BLaER1 treated with 17β-estradiol and CSF1 and Interleukin-3, amounts not matched to agents 10 nM and 100 nM (cell line): ENCODE measurements around the gene SERINC5.
A peak's percentile ranks its signal among the peaks of the same experiment; 100 is the strongest.
"Not testable (repeated sequence)": the region's sequence is repeated elsewhere in the genome, so short reads cannot be mapped to it uniquely, and the experiment has no call there.

Source experiments
- H3K27ac ChIP-seq, 11 experiments: shearing (Covaris generic); formaldehyde crosslinking; 2 replicates each; pipeline ENCODE4 v1.8.1; 2022
- H3K27me3 ChIP-seq, 11 experiments: shearing (Covaris generic); formaldehyde crosslinking; 2 replicates each; pipeline ENCODE4 v1.8.1; 2022
- H3K36me3 ChIP-seq, 11 experiments: shearing (Covaris generic); formaldehyde crosslinking; 2 replicates each; pipeline ENCODE4 v1.8.1; 2022
- H3K4me1 ChIP-seq, 10 experiments: shearing (Covaris generic); formaldehyde crosslinking; 2 replicates each; pipeline ENCODE4 v1.8.1; 2022
- H3K4me2 ChIP-seq, 11 experiments: shearing (Covaris generic); formaldehyde crosslinking; 2 replicates each; pipeline ENCODE4 v1.8.1; 2022
- H3K4me3 ChIP-seq, 10 experiments: shearing (Covaris generic); formaldehyde crosslinking; 2 replicates each; pipeline ENCODE4 v1.8.1; 2022
- H3K9ac ChIP-seq, 11 experiments: shearing (Covaris generic); formaldehyde crosslinking; 2 replicates each; pipeline ENCODE4 v1.8.1; 2022
- H3K9me3 ChIP-seq, 11 experiments: shearing (Covaris generic); formaldehyde crosslinking; replicated peaks in 1 of 11; 2 replicates each; pipeline ENCODE4 v1.8.1; 2022
- H4K20me1 ChIP-seq, 11 experiments: shearing (Covaris generic); formaldehyde crosslinking; 2 replicates each; pipeline ENCODE4 v1.8.1; 2022
- Cebpa-rat ChIP-seq, 11 experiments: shearing (Covaris generic); IDR thresholded peaks; 2 replicates each; pipeline ENCODE4 v1.8.1; 2022

Gene SERINC5

DNA sequence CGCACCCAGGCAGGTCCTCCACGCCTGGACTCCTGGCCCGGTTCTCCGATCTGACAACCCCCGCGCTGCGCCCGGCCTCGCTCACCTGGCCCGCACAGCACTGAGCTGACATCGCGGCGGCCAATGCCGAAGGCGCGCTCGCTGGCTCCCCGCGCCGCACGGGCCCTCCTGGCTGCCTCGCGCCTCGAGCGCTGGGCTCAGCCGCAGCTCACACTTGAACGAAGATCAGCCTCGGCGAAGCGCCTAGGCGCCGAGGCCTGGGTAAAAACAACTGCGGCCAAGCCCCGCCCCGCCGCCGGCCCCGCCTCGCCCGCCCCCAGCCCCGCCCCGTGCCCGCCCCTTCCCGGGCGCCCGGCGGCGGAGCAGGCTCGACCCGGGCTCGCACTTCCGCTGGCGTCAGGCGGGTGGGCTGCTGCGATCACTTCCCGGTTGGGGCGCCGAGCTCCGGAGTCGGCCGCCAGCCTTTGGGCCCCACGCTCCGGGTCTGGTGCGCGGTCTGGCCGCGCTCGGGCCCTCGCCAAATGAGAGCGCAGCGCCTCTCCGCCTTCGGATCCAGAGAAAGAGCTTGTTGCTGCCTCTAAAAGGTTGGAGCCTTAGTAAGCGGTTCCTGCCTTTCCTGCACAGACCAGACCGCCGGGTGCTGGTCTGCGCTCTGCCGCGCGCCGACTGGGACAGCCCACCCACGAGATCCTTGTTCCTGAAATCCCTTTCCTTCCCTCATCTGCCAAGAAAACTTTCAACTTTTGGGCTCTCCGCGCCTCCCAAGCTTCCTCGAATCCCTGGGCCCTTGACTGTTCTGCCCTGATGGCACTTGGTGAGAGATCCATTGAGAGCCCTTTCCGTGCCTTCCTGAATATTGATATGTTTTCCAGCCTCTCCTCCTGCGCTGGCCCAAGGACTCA is at the start of gene SERINC5:
Gene SERINC5, minus strand, starts transcription at position 238 of the 902 bp plus-strand sequence. Its CDS starts 126 bp downstream, at position 112.
- peak within 1 kb of the TSS; percentile 89 to 98 (median 96) for H3K9ac ChIP-seq
- H3K9me3 ChIP-seq, result 0 out of 22 replicates have a peak, but pooled peaks cover 0 to 9% (median 0%) of the 10 kb centered on the region in 11 experiments
- peak within 1 kb of the TSS; percentile 64 to 98 (median 84) for H3K4me3 ChIP-seq
- H3K27me3 ChIP-seq, result no peaks in the 10 kb centered on the region
- peaks cover 0 to 33% (median 27%) of the 10 kb centered on the region in 11 experiments; a peak in 15 of 22 replicates for H3K36me3 ChIP-seq
- TF ChIP-seq Cebpa-rat (IDR thresholded peaks at IDR 0.05), result no peak
- peaks cover 41 to 48% (median 47%) of the 10 kb centered on the region in 11 experiments for H4K20me1 ChIP-seq
- peak within 1 kb of the TSS; percentile 86 to 98 (median 96) for H3K4me2 ChIP-seq
- H3K27ac ChIP-seq, result peak within 1 kb of the TSS; percentile 92 to 99 (median 95)
- H3K4me1 ChIP-seq, result peaks cover 47 to 67% (median 51%) of the 10 kb centered on the region in 10 experiments

DNA sequence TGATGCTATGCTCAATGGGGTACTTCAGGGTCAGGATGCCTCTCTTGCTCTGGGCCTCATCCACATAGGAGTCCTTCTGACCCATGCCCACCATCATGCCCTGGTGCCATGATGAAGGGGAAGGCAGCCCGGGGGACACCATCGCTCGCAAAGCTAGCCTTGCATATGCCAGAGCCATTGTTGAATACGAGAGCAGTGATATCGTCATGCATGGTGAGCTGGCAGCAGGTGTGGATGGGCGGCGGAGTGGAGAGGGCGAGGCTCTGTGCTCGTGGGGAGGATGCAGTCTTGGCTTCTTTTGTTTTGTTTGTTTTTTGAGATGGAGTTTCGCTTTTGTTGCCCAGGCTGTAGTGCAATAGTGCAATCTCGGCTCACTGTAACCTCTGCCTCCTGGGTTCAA is 46.8 kb upstream of the SERINC5 start:
- Histone ChIP-seq H3K36me3 (no peaks in the 10 kb centered on the region), H4K20me1 (no peaks in the 10 kb centered on the region), H3K9me3 (peaks cover 0 to 19% (median 9%) of the 10 kb centered on the region in 11 experiments; a peak in 14 of 22 replicates), H3K27me3 (no peaks in the 10 kb centered on the region), H3K4me1 (peaks cover 0 to 5% (median 0%) of the 10 kb centered on the region in 10 experiments; a peak in 1 of 20 replicates), H3K4me2 (peak overlapping the region in 2 of 11 experiments; percentile 12 to 13; a peak in 1 of 22 replicates), H3K27ac (no peak overlapping the region), H3K9ac (no peak overlapping the region), H3K4me3 (no peak overlapping the region)
- TF ChIP-seq Cebpa-rat (IDR thresholded peaks at IDR 0.05), result no peak

DNA sequence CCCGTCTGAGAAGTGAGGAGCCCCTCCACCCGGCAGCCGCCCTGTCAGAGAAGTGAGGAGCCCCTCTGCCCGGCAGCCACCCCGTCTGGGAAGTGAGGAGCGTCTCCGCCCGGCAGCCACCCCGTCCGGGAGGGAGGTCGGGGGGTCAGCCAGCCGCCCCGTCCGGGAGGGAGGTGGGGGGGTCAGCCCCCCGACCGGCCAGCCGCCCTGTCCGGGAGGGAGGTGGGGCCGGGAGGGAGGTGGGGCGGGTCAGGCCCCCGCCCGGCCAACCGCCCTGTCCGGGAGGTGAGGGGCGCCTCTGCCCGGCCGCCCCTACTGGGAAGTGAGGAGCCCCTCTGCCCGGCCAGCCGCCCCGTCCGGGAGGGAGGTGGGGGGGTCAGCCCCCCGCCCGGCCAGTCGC is 45.5 kb upstream of the SERINC5 start:
- not testable (repeated sequence) for H3K36me3 ChIP-seq, H4K20me1 ChIP-seq, H3K27ac ChIP-seq, H3K4me3 ChIP-seq, H3K9ac ChIP-seq, H3K27me3 ChIP-seq, H3K4me2 ChIP-seq, H3K4me1 ChIP-seq
- peaks cover 0 to 19% (median 9%) of the 10 kb centered on the region in 11 experiments; a peak in 14 of 22 replicates for H3K9me3 ChIP-seq

- not testable (repeated sequence) for H3K4me2 ChIP-seq, H3K36me3 ChIP-seq, H3K27me3 ChIP-seq, H4K20me1 ChIP-seq, H3K27ac ChIP-seq, H3K9ac ChIP-seq, H3K4me3 ChIP-seq
- Histone ChIP-seq H3K9me3 (peaks cover 0 to 19% (median 9%) of the 10 kb centered on the region in 11 experiments; a peak in 14 of 22 replicates), H3K4me1 (peaks cover 0 to 10% (median 0%) of the 10 kb centered on the region in 10 experiments; a peak in 5 of 20 replicates)
These were observed 44.9 kb upstream of the SERINC5 start for GRCh38 chr5:80300796-80301195.

DNA sequence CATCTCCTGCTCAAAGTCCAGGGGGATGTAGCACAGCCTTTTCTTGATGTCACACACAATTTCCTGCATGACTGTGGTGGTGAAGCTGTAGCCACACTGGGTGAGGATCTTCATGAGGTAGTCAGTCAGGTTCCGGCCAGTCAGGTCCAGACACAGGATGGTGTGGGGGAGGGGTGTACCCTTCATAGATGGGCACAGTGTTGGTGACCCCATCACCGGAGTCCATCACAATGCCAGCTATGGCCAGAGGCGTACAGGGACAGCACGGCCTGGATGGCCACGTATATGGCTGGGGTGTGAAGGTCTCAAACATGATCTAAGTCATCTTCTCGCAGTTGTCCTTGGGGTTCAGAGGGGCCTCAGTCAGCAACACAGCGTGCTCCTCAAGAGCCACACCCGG is 44.3 kb upstream of the SERINC5 start:
- peaks cover 0 to 19% (median 9%) of the 10 kb centered on the region in 11 experiments; a peak in 14 of 22 replicates for H3K9me3 ChIP-seq
- H3K9ac ChIP-seq, result no peak overlapping the region
- no peak for TF ChIP-seq Cebpa-rat (IDR thresholded peaks at IDR 0.05)
- no peak overlapping the region for H3K4me3 ChIP-seq
- no peak overlapping the region for H3K4me2 ChIP-seq
- H4K20me1 ChIP-seq, result no peaks in the 10 kb centered on the region
- H3K36me3 ChIP-seq, result no peaks in the 10 kb centered on the region
- H3K27me3 ChIP-seq, result no peaks in the 10 kb centered on the region
- H3K27ac ChIP-seq, result no peak overlapping the region
- peaks cover 0 to 16% (median 0%) of the 10 kb centered on the region in 10 experiments; a peak in 5 of 20 replicates for H3K4me1 ChIP-seq

- peaks cover 0 to 18% (median 0%) of the 10 kb centered on the region in 10 experiments; a peak in 5 of 20 replicates for H3K4me1 ChIP-seq
- no peaks in the 10 kb centered on the region for H4K20me1 ChIP-seq
These were observed 43.8 kb upstream of the SERINC5 start for GRCh38 chr5:80299601-80300000.

DNA sequence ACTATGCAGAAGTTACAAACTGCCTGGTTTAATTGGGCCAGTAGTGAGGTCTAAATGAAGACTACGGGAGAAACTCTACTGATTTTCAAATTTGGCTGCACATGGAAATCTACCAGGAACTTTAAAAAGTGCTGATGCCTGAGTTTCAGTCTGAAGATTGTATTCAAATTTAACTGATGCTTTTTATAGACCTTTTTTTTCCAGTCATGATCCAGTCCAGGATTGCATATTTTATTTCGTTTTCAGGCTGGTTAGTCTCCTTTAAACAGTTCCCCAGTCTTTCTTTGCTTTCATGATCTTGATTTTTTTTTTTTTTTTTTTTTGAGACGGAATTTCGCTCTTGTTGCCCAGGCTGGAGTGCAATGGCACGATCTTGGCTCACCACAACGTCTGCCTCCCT is 40.3 kb upstream of the SERINC5 start:
- H3K9ac ChIP-seq, result no peak overlapping the region
- no peak overlapping the region for H3K4me3 ChIP-seq
- H3K9me3 ChIP-seq, result peaks cover 0 to 21% (median 10%) of the 10 kb centered on the region in 11 experiments; a peak in 16 of 22 replicates
- no peak for TF ChIP-seq Cebpa-rat (IDR thresholded peaks at IDR 0.05)
- H3K27me3 ChIP-seq, result no peaks in the 10 kb centered on the region
- H3K4me2 ChIP-seq, result peak overlapping the region in 2 of 11 experiments; percentile 46 to 56; a peak in 4 of 22 replicates
- H3K27ac ChIP-seq, result no peak overlapping the region
- H3K36me3 ChIP-seq, result no peaks in the 10 kb centered on the region
- no peaks in the 10 kb centered on the region for H4K20me1 ChIP-seq
- peaks cover 0 to 18% (median 0%) of the 10 kb centered on the region in 10 experiments; a peak in 4 of 20 replicates for H3K4me1 ChIP-seq

More at GRCh38 chr5:80299601-80300000, 43.8 kb upstream of the SERINC5 start:
- Histone ChIP-seq H3K9me3 (peaks cover 0 to 19% (median 9%) of the 10 kb centered on the region in 11 experiments; a peak in 14 of 22 replicates), H3K4me3 (no peak overlapping the region), H3K9ac (no peak overlapping the region), H3K27ac (no peak overlapping the region), H3K4me2 (no peak overlapping the region), H3K27me3 (no peaks in the 10 kb centered on the region), H3K36me3 (no peaks in the 10 kb centered on the region)
- no peak for TF ChIP-seq Cebpa-rat (IDR thresholded peaks at IDR 0.05)

- Histone ChIP-seq H3K27me3 (no peaks in the 10 kb centered on the region), H3K27ac (no peak overlapping the region), H4K20me1 (no peaks in the 10 kb centered on the region), H3K4me1 (peaks cover 0 to 18% (median 0%) of the 10 kb centered on the region in 10 experiments; a peak in 4 of 20 replicates), H3K9me3 (peaks cover 0 to 9% (median 4%) of the 10 kb centered on the region in 11 experiments; a peak in 5 of 22 replicates), H3K4me3 (no peak overlapping the region), H3K36me3 (no peaks in the 10 kb centered on the region), H3K4me2 (no peak overlapping the region), H3K9ac (no peak overlapping the region)
- TF ChIP-seq Cebpa-rat (IDR thresholded peaks at IDR 0.05), result no peak
These were observed 35.9 kb upstream of the SERINC5 start for GRCh38 chr5:80291761-80292160.

GRCh38 chr5:80289320-80289719 is 33.5 kb upstream of the SERINC5 start:
- Histone ChIP-seq H3K9ac (no peak overlapping the region), H3K4me3 (no peak overlapping the region), H4K20me1 (no peaks in the 10 kb centered on the region), H3K27me3 (no peaks in the 10 kb centered on the region), H3K27ac (no peak overlapping the region), H3K9me3 (peaks cover 0 to 9% (median 4%) of the 10 kb centered on the region in 11 experiments; a peak in 5 of 22 replicates), H3K36me3 (no peaks in the 10 kb centered on the region), H3K4me1 (no peaks in the 10 kb centered on the region), H3K4me2 (no peak overlapping the region)
- no peak for TF ChIP-seq Cebpa-rat (IDR thresholded peaks at IDR 0.05)
